HepG2 (cell line): ENCODE results near the gene MPV17L2. TPM values are rescaled to one million over a fixed set of nuclear protein-coding genes. Genes with fewer than 3 reads are reported as not detected.

ENCODE experiments used
- ATAC-seq: fragments of 200-7000 bp; cut with Tn5 transposase; 3 replicates; pipeline ENCODE4 v1.9.1; 2020; ENCODE audit warnings: mild to moderate bottlenecking, moderate library complexity
- BruUV-seq: library from RNA; stranded (reverse); fragments of 400-500 nt; replicated peaks from 2 replicates; lab custom pipeline; 2021; lab: Mats Ljungman, UMichigan
- CTCF ChIA-PET: fragments of 300-600 bp; formaldehyde crosslinking; extraction: SDS; loops from one replicate; lab custom pipeline; 2021; ENCODE audit warnings: low total read pairs, inconsistent platforms, low intra/inter-chr PET ratio; lab: Yijun Ruan, JAX
- POLR2A ChIA-PET: fragments of 350-600 bp; sonication (Branson Sonifier 250); formaldehyde crosslinking; loops from one replicate; lab custom pipeline; 2020; ENCODE audit warnings: antibody characterized with exemption, inconsistent platforms; lab: Yijun Ruan, JAX
- DNase-seq: peaks from one replicate; pipeline ENCODE4 v3.0.0-alpha.2; 2015; ENCODE audit warnings: low spot score
- FAIRE-seq: peaks from 3 replicates; lab custom pipeline; 2011; peaks lifted over from hg19 to GRCh38; lab: Jason Lieb, UNC
- H2AFZ ChIP-seq: one replicate; pipeline ENCODE4 v1.6.1; 2011; ENCODE audit warnings: low read length, inconsistent platforms
- H3K27ac ChIP-seq: fragments of 300-600 bp; 3 replicates; pipeline ENCODE4 v1.8.0; 2011; ENCODE audit warnings: mixed run types, mild to moderate bottlenecking, mixed read lengths, low read length, inconsistent platforms; ENCODE audit not compliant: insufficient read depth; ENCODE audit errors: extremely low read length
- H3K27me3 ChIP-seq, 2 experiments: fragments of 200-600 bp in 1 of 2; 2 replicates in 1 of 2; 3 replicates in 1 of 2; pipeline versions ENCODE4 v1.6.0 to v1.8.0; 2011; ENCODE audit warnings: low read length in 2 of 2, mild to moderate bottlenecking in 2 of 2, moderate library complexity in 2 of 2, inconsistent platforms in 1 of 2; ENCODE audit not compliant: insufficient read depth in 2 of 2, control insufficient read depth in 1 of 2
- H3K36me3 ChIP-seq, 2 experiments: fragments of 200-600 bp in 1 of 2; replicated peaks in 1 of 2; 2 replicates in 1 of 2; 3 replicates in 1 of 2; pipeline versions ENCODE4 v1.5.1 to v1.8.0; 2011; ENCODE audit warnings: low read length in 2 of 2, inconsistent platforms in 1 of 2; ENCODE audit not compliant: insufficient read depth in 2 of 2, control insufficient read depth in 1 of 2
- H3K4me1 ChIP-seq: 2 replicates; pipeline ENCODE4 v1.5.1; 2012; ENCODE audit warnings: low read length, inconsistent platforms; ENCODE audit not compliant: insufficient read depth
- H3K4me2 ChIP-seq: 2 replicates; pipeline ENCODE4 v1.6.0; 2011; ENCODE audit warnings: low read depth, low read length, inconsistent platforms
- H3K4me3 ChIP-seq, 3 experiments: fragments of 200-600 bp in 1 of 3; sonication (generic), shearing (Covaris generic) in 1 of 3; replicated peaks in 1 of 3; 2 replicates each; pipeline ENCODE4 v1.5.1; 2011 to 2016; ENCODE audit warnings: low read length in 3 of 3, inconsistent platforms in 2 of 3, low read depth in 2 of 3, mild to moderate bottlenecking in 2 of 3, control low read depth in 1 of 3, mixed read lengths in 1 of 3; ENCODE audit not compliant: insufficient read depth in 1 of 3
- H3K79me2 ChIP-seq: one replicate; pipeline ENCODE4 v1.6.1; 2011; ENCODE audit warnings: low read length, inconsistent platforms; ENCODE audit not compliant: insufficient read depth
- H3K9ac ChIP-seq: 2 replicates; pipeline ENCODE4 v1.6.0; 2011; ENCODE audit warnings: mild to moderate bottlenecking, low read depth, low read length, inconsistent platforms; ENCODE audit not compliant: insufficient read depth
- H3K9me3 ChIP-seq: 2 replicates; pipeline ENCODE4 v1.5.1; 2012; ENCODE audit warnings: mild to moderate bottlenecking, low read length
- H4K20me1 ChIP-seq: 2 replicates; pipeline ENCODE4 v1.6.0; 2011; ENCODE audit warnings: inconsistent platforms, mild to moderate bottlenecking, low read length, moderate library complexity; ENCODE audit not compliant: insufficient read depth
- CAMTA2 ChIP-seq: sonication (generic); formaldehyde crosslinking; IDR thresholded peaks from 2 replicates; pipeline ENCODE4 v1.4.0; 2020; ENCODE audit warnings: mild to moderate bottlenecking, missing genetic modification reagents, borderline replicate concordance
- ELF1 ChIP-seq: sonication (generic); formaldehyde crosslinking; IDR thresholded peaks from 2 replicates; pipeline ENCODE4 v1.4.0; 2020; ENCODE audit warnings: missing genetic modification reagents
- HIVEP1 ChIP-seq: sonication (generic); formaldehyde crosslinking; IDR thresholded peaks from 2 replicates; pipeline ENCODE4 v1.4.0; 2020; ENCODE audit warnings: mild to moderate bottlenecking, missing genetic modification reagents
- JUND ChIP-seq: sonication (generic); formaldehyde crosslinking; IDR thresholded peaks from 2 replicates; pipeline ENCODE4 v1.8.0; 2022; ENCODE audit warnings: mild to moderate bottlenecking, missing genetic modification reagents
- MLLT10 ChIP-seq: sonication (generic); formaldehyde crosslinking; IDR thresholded peaks from 2 replicates; pipeline ENCODE4 v1.4.0; 2020; ENCODE audit warnings: missing genetic modification reagents
- RCOR2 ChIP-seq: IDR thresholded peaks from 2 replicates; pipeline ENCODE4 v1.6.1; 2016; ENCODE audit warnings: missing biosample characterization, missing genetic modification reagents
- SETDB1 ChIP-seq: sonication (generic); formaldehyde crosslinking; IDR thresholded peaks from 2 replicates; pipeline ENCODE4 v1.5.1; 2020; ENCODE audit warnings: missing genetic modification reagents, mild to moderate bottlenecking, borderline replicate concordance
- SKI ChIP-seq: fragments of 450-650 bp; IDR thresholded peaks from one replicate; pipeline ENCODE4 v1.6.1; 2018; ENCODE audit warnings: mild to moderate bottlenecking; ENCODE audit not compliant: partially characterized antibody
- ZFP90 ChIP-seq: sonication (generic); formaldehyde crosslinking; IDR thresholded peaks from 2 replicates; pipeline ENCODE4 v1.8.0; 2022; ENCODE audit warnings: missing genetic modification reagents, mild to moderate bottlenecking, inconsistent platforms, borderline replicate concordance
- ZFX ChIP-seq: sonication (generic); formaldehyde crosslinking; IDR thresholded peaks from 2 replicates; pipeline ENCODE4 v1.4.0; 2020; ENCODE audit warnings: mild to moderate bottlenecking, low read depth, missing genetic modification reagents, moderate library complexity
- ZMYM2 ChIP-seq: sonication (generic); formaldehyde crosslinking; IDR thresholded peaks from 2 replicates; pipeline ENCODE4 v1.8.0; 2022; ENCODE audit warnings: mild to moderate bottlenecking, missing genetic modification reagents
- ZNF564 ChIP-seq: sonication (generic); formaldehyde crosslinking; IDR thresholded peaks from 2 replicates; pipeline ENCODE4 v1.8.1; 2023; ENCODE audit warnings: mild to moderate bottlenecking, missing genetic modification reagents
- ZNF672 ChIP-seq: sonication (generic); formaldehyde crosslinking; IDR thresholded peaks from 2 replicates; pipeline ENCODE4 v1.8.1; 2022; ENCODE audit warnings: missing genetic modification reagents
- ZNF746 ChIP-seq: sonication (generic); formaldehyde crosslinking; IDR thresholded peaks from 2 replicates; pipeline ENCODE4 v1.8.0; 2022; ENCODE audit warnings: mild to moderate bottlenecking, missing genetic modification reagents
- WGBS: methylation state at CpG from one replicate; pipeline ENCODE4 v1.1.6; 2017; ENCODE audit warnings: low lambda C conversion rate; 5-methylcytosine and 5-hydroxymethylcytosine counted together
- in situ Hi-C: cut with HindIII; loops from 2 replicates; pipeline ENCODE4 v1.10.0; 2017; ENCODE audit warnings: low pct_unique_long_range_greater_than_20kb; ENCODE audit not compliant: extremely low pct_ligation_motif_present
- intact Hi-C: fragments of 100-400 bp; cut with micrococcal nuclease; formaldehyde crosslinking; loops from one replicate; pipeline ENCODE4 v1.10.0; 2022; ENCODE audit not compliant: unreplicated experiment
- polyA plus RNA-seq, 8 experiments: library from polyadenylated mRNA; depleted of rRNA in 3 of 8; stranded (reverse) in 7 of 8; unstranded in 1 of 8; fragments of >200 nt; fragmentation: Illumina TruSeq in 4 of 8; extraction: Trizol in 4 of 8; gene quantifications; 2 replicates each; pipeline versions ENCODE4 v1.2.1 to v1.2.3, GENCODE V29; 2011 to 2016; ENCODE audit warnings: low read depth in 4 of 8, missing spikeins in 1 of 8, mixed read lengths in 1 of 8; ENCODE audit not compliant: insufficient read depth in 1 of 8
- total RNA-seq, 5 experiments: library from RNA; depleted of rRNA; stranded (reverse); fragments of >200 nt; fragmentation: Illumina TruSeq; extraction: Trizol; gene quantifications; 2 replicates each; pipeline ENCODE4 v1.2.3, GENCODE V29; 2016; ENCODE audit warnings: low read depth in 1 of 5
- TF ChIP-seq, protein P1 (sequence below), 2 experiments: sonication (generic) in 1 of 2; formaldehyde crosslinking in 1 of 2; IDR thresholded peaks; 2 replicates each; pipeline versions ENCODE4 v1.5.1 to v1.6.1; 2011 to 2020; ENCODE audit warnings: borderline replicate concordance in 1 of 2, low read depth in 1 of 2, low read length in 1 of 2, mild to moderate bottlenecking in 1 of 2, missing genetic modification reagents in 1 of 2, moderate library complexity in 1 of 2
- TF ChIP-seq, protein P2 (sequence below): sonication (generic); formaldehyde crosslinking; IDR thresholded peaks from 2 replicates; pipeline ENCODE4 v1.8.0; 2022; ENCODE audit warnings: mild to moderate bottlenecking, missing genetic modification reagents; ENCODE audit not compliant: insufficient replicate concordance

Gene MPV17L2
- total and polyA plus RNA-seq, 2 of the 13 experiments (the other 11 are each of a cell fraction or from before 2014, with no cell fraction given), result 13.6 to 16.7 TPM

DNA sequence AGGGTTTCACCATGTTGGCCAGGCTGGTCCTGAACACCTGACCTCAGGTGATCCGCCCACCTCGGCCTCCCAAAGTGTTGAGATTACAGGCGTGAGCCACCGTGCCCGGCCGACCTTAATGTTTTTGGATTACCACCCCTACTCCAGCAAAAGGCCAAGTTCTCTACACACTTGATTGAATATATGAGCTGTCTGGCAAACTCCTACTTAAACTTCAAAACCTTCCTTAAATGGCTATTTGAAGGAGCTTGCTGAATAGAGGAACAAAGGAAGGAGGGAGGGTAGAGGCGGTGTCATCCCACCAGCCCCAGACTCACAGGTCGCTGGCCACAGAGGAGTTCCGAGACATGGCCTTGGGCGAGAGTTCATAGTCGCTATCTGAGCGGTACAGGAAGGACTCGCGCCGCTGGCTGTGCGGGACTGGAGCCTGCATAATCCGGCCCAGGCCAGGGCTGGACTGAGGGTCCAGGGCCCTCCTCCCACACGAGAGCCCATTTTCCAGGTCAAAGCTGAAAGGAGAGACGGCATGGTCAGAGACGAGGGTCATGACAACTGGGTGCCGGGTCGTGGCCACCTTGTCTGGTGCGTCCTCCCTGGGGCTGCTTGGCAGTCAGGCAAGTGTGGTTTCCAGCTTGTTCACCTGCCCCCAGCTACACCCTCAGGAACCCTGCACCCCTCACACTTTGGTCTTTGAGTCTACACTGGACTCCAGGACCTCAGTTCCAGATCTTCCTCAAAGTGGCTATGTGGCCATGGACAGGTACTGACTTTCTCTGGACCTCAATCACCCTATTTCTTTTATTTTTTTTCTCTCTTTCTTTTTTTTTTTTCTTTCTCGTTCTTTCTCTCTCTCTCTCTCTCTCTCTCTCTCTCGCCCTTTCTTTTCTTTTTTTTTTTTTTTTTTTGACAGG is 29.1 kb downstream of the MPV17L2 start (continued):
- TF ChIP-seq ZNF672 (no peak), JUND (CRISPR knock-in tag) (no peak), MLLT10 (CRISPR knock-in tag) (no peak), ZFX (CRISPR knock-in tag) (peak; percentile 60), ZFP90 (0 out of 2 replicates have a peak, but pooled peaks have one; percentile 30), SKI (peak; percentile 20)
- TF ChIP-seq, protein P1, sequence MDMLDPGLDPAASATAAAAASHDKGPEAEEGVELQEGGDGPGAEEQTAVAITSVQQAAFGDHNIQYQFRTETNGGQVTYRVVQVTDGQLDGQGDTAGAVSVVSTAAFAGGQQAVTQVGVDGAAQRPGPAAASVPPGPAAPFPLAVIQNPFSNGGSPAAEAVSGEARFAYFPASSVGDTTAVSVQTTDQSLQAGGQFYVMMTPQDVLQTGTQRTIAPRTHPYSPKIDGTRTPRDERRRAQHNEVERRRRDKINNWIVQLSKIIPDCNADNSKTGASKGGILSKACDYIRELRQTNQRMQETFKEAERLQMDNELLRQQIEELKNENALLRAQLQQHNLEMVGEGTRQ (IDR thresholded peaks at IDR 0.05; ENCODE audit: low read depth, low read length), result no peak
- TF ChIP-seq, protein P1 (CRISPR knock-in tag; IDR thresholded peaks at IDR 0.05; ENCODE audit: borderline replicate concordance), result no peak

DNA sequence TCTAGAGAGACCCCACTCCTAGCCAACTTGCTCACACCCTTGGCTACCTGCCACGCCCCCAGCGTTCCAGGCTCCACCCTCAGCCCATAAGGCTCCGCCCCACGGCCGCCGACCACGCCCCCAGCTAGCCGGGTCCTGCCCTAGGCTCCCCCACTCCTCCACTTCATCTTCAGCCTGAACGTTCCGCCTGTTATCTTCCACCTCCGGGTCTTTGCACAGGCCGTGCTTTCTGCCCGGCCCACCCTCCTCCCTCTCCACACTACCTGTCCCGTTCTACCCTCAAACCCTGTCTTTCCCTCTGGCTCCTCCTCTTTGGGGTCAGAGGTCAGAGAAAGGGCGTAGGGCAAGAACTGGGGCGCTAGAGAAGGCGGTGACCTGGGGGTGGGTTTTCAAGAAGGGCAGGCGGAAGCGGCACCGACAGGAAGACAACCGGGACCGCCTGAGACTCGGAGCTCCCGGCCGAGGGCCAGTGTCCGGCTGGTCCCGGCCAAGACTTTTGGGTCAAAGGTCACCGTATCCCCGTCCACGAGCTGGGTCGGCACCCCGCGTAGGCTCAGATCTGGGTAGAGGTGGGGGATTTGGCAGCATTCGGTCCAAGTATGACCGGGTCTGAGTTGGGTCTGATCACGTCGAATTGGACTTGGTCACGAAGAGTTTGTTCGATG is 31.0 kb downstream of the MPV17L2 start:
- ATAC-seq (peak; percentile 35), DNase-seq (peak; percentile 63), FAIRE-seq (no peak)
- H3K9me3 ChIP-seq, result no peaks in the 10 kb centered on the region
- WGBS, result 2% methylated on average over 37 of the region's 39 CpGs
- H2AFZ ChIP-seq, result peak overlapping the region; percentile 85
- H3K4me1 ChIP-seq, result peaks cover 51% of the 10 kb centered on the region
- H4K20me1 ChIP-seq, result no peaks in the 10 kb centered on the region
- no peaks in the 10 kb centered on the region for H3K36me3 ChIP-seq
- ChIA-PET POLR2A (interaction anchor here (0.6 to 1.8 kb wide), 20 partner anchors 9 to 429 kb away, joined by 3 to 16 read pairs (median 5); partner anchors contain the start of genes B3GNT3, GDF15, IQCN and JUND), CTCF (no interaction called here)
- H3K79me2 ChIP-seq, result no peaks in the 10 kb centered on the region
- no TSS peak for BruUV-seq
- peak overlapping the region; percentile 65 for H3K27ac ChIP-seq
- peak overlapping the region; percentile 52 to 80 (median 58) for H3K4me3 ChIP-seq
- H3K27me3 ChIP-seq, result peaks cover 1 to 11% of the 10 kb centered on the region in 2 experiments; a peak in 2 of 5 replicates
- in situ Hi-C loops, result no loop called here
- intact Hi-C loops, result loop anchor here (1.0 kb wide), 1 partner anchor 20 kb away; the partner anchor contains the start of gene RAB3A
- H3K9ac ChIP-seq, result peak overlapping the region; percentile 67
- H3K4me2 ChIP-seq, result peak overlapping the region; percentile 95
- TF ChIP-seq ZNF564 (CRISPR knock-in tag) (no peak), RCOR2 (CRISPR knock-in tag) (no peak), ZMYM2 (CRISPR knock-in tag) (peak; percentile 80), ELF1 (peak; percentile 41), ZNF746 (CRISPR knock-in tag) (peak; percentile 91), CAMTA2 (CRISPR knock-in tag) (no peak), SETDB1 (CRISPR knock-in tag) (no peak), HIVEP1 (CRISPR knock-in tag) (no peak; the same call in 1 of the 2 replicates)
- TF ChIP-seq, protein P2, sequence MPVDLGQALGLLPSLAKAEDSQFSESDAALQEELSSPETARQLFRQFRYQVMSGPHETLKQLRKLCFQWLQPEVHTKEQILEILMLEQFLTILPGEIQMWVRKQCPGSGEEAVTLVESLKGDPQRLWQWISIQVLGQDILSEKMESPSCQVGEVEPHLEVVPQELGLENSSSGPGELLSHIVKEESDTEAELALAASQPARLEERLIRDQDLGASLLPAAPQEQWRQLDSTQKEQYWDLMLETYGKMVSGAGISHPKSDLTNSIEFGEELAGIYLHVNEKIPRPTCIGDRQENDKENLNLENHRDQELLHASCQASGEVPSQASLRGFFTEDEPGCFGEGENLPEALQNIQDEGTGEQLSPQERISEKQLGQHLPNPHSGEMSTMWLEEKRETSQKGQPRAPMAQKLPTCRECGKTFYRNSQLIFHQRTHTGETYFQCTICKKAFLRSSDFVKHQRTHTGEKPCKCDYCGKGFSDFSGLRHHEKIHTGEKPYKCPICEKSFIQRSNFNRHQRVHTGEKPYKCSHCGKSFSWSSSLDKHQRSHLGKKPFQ (CRISPR knock-in tag), result peak; percentile 36
